Medulla oblongata (tissue), 1 donor: ENCODE results near the gene RLN1.
"Not testable (repeated sequence)": the region's sequence is repeated elsewhere in the genome, so short reads cannot be mapped to it uniquely, and the experiment has no call there.

Experiments used
- DNase-seq: peaks from one replicate; pipeline ENCODE4 v3.0.0-alpha.2; 2015; ENCODE audit errors: extremely low spot score

The RLN1 gene

GRCh38 chr9:5338992-5339981 is at the start of gene RLN1:
TSS of gene RLN1 (minus strand) at chr9:5339876. CDS start at chr9:5339746, 130 bp downstream.
- not testable (repeated sequence) for DNase-seq

- no peak for DNase-seq
Observed at GRCh38 chr9:5389109-5389732, 49.5 kb upstream of the RLN1 start.

GRCh38 chr9:5388026-5388819 is 48.5 kb upstream of the RLN1 start:
- DNase-seq: no peak

- DNase-seq: no peak
Observed at GRCh38 chr9:5384436-5384835, 44.8 kb upstream of the RLN1 start.

GRCh38 chr9:5382479-5382878 is 42.8 kb upstream of the RLN1 start:
- DNase-seq: no peak

GRCh38 chr9:5375790-5376477 is 36.3 kb upstream of the RLN1 start:
- DNase-seq: no peak

- no peak for DNase-seq
Observed at GRCh38 chr9:5375091-5375490, 35.4 kb upstream of the RLN1 start.

- peak; percentile 12 for DNase-seq
Observed at GRCh38 chr9:5364294-5365024, 24.8 kb upstream of the RLN1 start.

GRCh38 chr9:5361326-5362010 is 21.8 kb upstream of the RLN1 start:
- DNase-seq: no peak

GRCh38 chr9:5360341-5360740 is 20.7 kb upstream of the RLN1 start:
- no peak for DNase-seq

- no peak for DNase-seq
Observed at GRCh38 chr9:5357431-5358105, 17.9 kb upstream of the RLN1 start.

GRCh38 chr9:5355817-5356216 is 16.1 kb upstream of the RLN1 start:
- no peak for DNase-seq

- DNase-seq: no peak
Observed at GRCh38 chr9:5355226-5355625, 15.6 kb upstream of the RLN1 start.

- DNase-seq: no peak
Observed at GRCh38 chr9:5354184-5354583, 14.5 kb upstream of the RLN1 start.

- no peak for DNase-seq
Observed at GRCh38 chr9:5352637-5353248, 13.1 kb upstream of the RLN1 start.

GRCh38 chr9:5336688-5337087 is 3.0 kb downstream of the RLN1 start:
- DNase-seq: no peak

- not testable (repeated sequence) for DNase-seq
Observed at GRCh38 chr9:5331276-5331675, 8.4 kb downstream of the RLN1 start.

- no peak for DNase-seq
Observed at GRCh38 chr9:5326893-5327548, 12.7 kb downstream of the RLN1 start.

GRCh38 chr9:5326187-5326586 is 13.5 kb downstream of the RLN1 start:
- no peak for DNase-seq
